ENCODE measurements around the gene KCNC1. TPM values are rescaled to one million over a fixed set of nuclear protein-coding genes. Genes with fewer than 3 reads are reported as not detected.

Gene KCNC1
- polyA plus RNA-seq, 3 donors: 0.03 TPM; not detected in 2

DNA sequence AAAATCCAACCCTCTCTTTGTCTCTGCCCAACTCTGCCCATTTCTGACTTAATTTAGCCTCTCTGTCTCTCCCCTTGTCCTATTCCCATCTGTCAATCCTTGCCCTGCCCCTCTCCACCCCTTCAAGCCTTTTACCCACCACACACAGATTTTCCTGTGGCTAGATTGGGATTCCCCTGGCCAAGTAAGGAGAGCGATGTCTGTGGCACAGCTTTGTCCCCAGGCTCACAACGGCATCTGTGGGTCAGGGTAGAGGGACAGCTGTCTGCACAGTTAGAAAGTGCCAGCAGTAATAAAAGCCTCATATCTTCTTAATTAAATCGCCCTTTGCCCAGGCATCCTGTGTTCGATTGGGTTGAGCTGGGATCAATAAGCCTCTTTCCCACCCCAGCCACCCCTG is 1.3 kb upstream of the KCNC1 start:
- 54 to 83% (median 80%) methylated on average over 4 of the region's 4 CpGs for WGBS, 3 donors
- no peak overlapping the region for H3K27ac ChIP-seq (ENCODE audit: low read depth, low read length)

DNA sequence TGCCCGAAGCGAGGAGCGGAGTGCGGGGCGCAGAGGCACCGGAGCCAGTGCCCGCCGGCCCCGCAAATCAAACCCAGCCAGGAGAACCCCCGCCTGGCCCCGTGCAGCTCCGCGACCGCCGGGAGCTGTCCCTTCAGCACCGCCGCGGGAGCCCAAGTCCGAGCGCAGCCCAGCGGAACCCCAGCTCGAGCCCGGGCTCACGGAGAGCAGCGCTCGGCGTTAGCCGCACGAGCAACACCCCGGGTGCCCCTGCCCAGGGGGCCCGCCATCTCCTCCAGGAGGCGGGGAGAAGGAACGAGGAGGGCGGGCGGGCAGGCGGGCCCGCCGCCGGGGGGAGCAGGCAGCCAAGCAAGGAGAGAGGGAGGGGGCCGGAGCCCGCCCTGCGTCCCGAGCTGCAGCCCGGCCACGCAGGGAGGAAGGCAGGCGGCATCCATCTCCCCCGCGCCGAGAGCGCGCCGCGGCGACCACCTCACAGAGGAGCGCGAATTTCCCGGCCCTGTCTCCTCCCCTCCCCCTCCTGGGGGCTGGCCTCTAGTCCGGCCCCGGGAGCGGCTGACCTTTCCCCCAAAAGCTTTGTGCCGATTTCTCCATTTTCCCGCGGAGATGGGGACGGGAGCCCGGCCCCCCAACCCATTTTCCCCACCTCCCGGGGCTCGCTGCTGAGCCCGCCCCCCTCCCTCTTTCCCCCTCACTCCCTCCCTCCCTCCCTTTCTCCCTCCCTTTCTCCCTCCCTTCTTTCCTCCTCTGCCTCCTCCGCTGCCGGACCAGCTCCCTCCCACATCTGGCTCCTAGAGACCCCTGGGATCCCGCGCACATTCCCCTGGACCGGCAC is 621 bp downstream of the KCNC1 start:
- H3K27ac ChIP-seq (ENCODE audit: low read depth, low read length): no peak overlapping the region
- 1% methylated on average over 43 to 73 of the region's 73 CpGs for WGBS, 3 donors

DNA sequence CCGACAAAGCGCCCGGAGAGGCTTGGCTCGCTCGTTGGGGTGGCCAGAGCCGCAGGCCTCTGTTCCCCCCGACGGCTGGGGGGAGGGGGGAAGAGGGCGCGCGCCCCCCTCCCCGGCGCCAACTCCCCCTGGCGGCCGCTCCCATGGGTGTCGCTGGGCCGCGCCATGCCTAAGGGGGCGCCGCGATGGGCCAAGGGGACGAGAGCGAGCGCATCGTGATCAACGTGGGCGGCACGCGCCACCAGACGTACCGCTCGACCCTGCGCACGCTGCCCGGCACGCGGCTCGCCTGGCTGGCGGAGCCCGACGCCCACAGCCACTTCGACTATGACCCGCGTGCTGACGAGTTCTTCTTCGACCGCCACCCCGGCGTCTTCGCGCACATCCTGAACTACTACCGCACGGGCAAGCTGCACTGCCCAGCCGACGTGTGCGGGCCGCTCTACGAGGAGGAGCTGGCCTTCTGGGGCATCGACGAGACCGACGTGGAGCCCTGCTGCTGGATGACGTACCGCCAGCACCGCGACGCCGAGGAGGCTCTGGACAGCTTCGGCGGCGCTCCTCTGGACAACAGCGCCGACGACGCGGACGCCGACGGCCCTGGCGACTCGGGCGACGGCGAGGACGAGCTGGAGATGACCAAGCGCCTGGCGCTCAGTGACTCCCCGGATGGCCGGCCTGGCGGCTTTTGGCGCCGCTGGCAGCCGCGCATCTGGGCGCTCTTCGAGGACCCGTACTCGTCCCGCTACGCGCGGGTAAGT is 1.4 kb downstream of the KCNC1 start:
- WGBS, 3 donors: 9 to 11% (median 11%) methylated on average over 94 to 102 of the region's 102 CpGs
- no peak overlapping the region for H3K27ac ChIP-seq (ENCODE audit: low read depth, low read length)

DNA sequence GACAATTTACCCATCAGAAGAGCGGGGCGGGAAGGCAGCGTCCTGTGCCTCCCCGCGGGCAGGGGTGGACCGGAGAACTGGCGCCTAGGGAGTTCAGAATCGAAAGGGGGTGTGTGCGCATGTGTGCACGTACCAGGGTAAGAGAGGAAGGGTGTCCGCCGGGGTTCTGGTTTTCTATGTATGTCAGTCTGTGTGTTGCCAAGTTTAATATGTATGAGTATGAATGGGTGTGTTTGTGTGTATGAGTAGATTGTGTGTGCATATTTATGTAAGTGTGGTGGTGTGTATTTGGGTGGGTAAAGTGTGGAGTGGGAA is 2.0 kb downstream of the KCNC1 start:
- WGBS, 3 donors: 22 to 26% (median 26%) methylated on average over 12 of the region's 12 CpGs
- H3K27ac ChIP-seq (ENCODE audit: low read depth, low read length): no peak overlapping the region

DNA sequence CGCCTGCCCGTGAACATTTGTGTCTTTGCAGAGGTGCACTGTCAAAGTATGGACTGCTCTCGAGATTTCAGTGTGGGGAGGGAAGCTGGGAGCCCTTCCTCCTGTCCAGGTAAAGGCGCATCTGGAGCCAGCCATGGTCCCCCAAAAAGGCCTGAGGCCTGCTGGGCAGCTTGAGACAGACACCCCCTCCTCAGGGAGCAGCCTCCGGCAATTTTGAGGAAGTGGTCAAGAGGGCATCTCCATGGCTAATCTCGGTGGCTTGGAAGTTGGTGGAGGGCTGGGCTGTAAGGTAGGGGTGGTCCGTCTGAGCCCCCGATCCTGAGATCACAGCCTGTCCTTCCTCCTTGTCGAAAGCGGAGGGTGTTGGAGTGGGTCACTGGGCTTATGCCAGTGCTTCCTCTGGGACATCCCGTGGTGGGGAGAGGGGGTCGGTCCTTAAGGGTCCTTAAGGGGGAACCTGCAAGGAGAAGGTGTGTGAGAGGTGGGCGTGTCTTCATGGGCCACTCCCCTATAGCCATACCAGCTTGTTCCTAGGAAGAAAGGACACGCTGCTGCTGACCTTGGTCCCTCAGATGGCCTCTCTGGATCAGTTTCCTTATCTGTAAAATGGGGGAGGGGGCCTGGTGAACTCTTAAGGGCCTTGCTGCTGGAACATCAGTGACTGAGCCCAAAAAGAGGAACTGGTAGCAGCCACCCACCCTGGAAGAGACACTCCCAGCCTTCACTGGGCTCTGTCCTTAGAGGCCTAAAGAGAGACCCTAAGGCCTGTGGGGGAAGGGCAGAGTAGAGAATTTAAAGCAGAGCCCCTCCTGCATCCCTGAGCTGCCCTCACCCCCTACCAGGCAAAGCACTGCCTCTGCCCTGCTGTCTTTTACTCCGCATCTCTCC is 2.6 kb downstream of the KCNC1 start:
- 51 to 53% (median 52%) methylated on average over 15 of the region's 15 CpGs for WGBS, 3 donors

DNA sequence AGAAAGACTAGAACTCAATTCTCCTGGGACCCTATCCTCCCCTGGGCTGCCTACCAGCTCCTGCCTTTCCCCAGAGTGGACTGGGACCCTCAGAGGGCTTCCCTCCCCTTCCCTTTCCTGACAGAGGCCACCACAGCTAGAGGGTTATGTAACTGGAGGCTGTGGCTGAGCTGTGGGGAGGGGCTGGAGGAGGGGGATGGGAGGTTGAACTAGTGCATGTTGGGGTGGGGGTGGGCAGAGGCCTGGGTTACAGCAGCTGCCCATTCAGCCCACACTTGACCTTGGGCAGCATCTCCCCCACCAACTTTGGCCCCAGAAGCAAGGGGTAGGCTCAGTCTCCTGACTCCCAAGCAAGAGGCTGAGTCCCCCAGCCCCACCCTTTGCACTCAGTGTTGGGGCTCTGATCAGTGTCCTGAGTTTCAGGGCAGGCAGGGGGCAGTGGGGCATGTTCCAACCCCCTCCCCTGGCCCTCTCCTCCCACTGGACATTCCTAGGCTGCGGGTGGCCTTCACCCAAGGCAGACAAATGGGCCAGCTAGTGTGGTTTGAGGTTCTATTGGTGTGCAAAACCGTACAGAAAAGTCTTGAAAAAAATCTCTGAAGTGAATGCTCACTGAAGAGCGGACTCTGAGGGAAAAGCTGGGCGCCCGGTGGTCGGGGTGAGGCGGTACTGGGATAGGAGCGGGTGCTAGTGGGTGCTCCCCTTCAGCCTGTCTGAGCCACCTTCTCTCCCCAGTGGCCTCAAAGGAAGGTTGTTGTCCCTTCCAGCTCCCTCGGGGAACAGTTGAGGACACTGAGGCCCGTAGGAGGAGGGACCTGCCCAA is 3.8 kb downstream of the KCNC1 start:
- WGBS, 3 donors: 38 to 51% (median 47%) methylated on average over 10 of the region's 10 CpGs
- H3K27ac ChIP-seq (ENCODE audit: low read depth, low read length): no peak overlapping the region

More for the DNA sequence above, 2.6 kb downstream of the KCNC1 start:
- H3K27ac ChIP-seq (ENCODE audit: low read depth, low read length): no peak overlapping the region

DNA sequence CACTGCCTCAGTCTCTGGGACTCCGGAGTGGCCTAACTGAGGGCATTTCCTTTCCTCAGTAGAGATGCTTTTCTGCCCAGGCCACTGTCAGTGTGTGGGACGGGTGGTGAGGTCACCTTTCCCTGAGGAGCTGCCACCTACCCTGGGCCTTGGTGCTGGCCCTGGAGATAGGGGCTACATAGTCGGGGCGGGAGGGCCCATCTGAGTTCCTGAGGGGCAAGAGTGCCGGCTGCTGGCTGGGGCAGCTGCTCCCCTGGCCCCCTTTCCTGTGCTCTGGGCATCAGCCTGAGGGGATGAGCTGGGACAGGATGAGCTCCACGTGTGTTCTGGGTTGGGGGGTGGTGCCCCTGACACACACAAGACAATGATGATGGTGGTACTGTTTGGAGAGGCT is 5.4 kb downstream of the KCNC1 start:
- H3K27ac ChIP-seq (ENCODE audit: low read depth, low read length): no peak overlapping the region
- WGBS, 3 donors: 49 to 73% (median 57%) methylated on average over 6 of the region's 6 CpGs

DNA sequence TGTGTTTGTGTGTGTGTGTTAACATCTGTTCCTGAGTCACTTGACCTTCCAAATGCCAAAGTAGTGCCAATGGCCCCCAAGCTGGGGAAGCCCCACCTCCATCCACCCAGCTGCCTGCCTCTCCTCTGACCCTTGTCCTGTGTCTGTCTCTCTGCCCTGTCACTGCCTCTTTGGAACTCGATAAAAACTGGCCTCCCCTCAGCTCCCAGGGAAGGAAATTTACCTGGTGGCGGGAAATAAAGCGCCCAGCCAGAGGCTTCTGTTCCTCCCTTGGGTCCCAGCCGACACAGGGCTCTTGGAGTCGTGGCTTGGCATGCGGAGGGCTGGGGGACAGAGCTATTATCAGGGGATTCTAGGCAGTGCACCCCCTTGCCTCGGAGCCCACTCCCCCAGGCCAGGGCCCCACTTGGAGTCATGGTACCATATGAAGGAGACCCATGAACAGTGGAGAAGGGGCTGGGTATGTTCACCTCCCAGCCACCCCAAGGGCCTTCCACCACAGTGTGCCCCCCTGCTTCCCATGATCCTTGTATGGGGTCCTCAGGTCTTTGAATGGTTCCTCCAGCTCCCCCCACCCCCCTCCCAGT is 6.2 kb downstream of the KCNC1 start:
- H3K27ac ChIP-seq (ENCODE audit: low read depth, low read length): no peak overlapping the region
- 59 to 69% (median 68%) methylated on average over 7 of the region's 7 CpGs for WGBS, 3 donors

DNA sequence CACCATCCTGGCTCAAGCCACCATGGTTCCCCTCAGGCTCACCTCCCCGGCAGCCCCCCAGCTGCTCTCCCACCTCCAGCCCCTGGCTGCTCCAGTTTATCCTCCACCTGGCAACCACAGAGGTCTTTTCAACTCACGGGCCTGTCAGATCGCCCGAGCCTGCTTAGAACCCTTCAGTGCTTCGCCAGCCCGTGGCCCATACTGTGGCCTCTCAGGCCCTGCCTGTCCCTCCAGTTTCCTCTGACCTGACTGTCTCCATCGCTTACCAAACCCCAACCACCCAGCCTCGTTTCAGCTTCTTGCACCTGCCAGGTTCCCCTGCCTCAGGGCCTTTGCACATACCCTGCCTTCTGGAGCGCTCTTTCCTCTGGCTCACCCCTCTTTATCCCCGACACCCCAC is 6.9 kb downstream of the KCNC1 start:
- 87 to 96% (median 91%) methylated on average over 10 of the region's 10 CpGs for WGBS, 3 donors
- H3K27ac ChIP-seq (ENCODE audit: low read depth, low read length): no peak overlapping the region

DNA sequence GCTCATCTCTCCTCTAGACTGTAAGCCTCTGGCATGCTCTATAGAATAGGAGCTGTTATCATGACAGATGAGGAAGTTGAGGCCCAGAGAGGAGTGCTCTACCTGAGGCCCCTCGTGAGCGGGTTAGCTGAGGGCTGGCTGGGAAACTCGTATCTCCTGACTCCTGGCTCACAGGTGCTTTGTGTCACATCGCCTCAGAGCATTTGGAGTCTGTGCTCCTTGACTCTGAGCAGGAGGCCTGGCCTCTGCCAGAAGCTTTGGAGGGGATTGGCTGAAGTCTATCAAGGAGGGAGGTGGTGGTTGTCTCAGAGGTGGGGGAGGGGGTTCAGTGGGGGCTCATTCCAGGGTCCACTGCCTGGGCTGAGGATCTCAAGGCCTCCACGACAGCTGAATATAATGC is 7.4 kb downstream of the KCNC1 start:
- H3K27ac ChIP-seq (ENCODE audit: low read depth, low read length): no peak overlapping the region
- 65 to 75% (median 72%) methylated on average over 5 of the region's 5 CpGs for WGBS, 3 donors

DNA sequence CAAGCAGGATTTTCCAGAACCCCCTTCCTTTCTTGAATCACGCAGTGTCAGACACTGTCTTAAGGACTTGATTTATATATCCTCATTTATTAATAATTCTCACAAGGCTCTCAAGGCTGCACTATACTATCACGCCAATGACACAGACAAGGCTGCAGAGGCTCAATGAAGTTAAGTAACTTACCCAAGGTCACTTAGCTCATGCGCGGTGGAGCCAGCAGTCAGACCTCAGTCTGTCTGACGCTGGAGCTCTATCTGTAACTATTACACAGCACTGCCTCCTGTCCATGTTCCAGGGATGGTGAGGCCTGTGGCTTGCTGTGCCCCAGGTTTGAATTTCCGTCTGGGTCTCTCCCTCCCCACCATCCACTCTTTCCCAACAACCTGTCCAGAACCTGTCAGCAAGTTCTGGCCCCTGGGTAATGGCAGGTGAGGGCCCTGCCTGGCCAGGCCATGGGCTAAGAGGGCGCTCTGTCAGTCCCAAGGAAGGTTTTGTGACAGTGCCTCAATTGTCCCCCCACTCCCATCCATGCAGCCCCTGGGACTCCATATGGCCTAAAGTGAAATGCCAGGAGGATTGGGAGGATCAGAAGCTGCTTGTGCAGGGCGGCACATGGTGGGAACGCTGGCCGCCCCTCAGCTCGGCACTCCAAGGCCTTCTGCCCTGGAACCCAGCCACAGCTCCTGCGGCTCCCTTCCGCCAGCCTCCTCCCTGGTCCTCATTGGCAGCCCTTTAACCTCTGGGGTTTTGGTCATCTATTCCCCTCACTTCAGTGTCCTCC is 8.6 kb downstream of the KCNC1 start:
- H3K27ac ChIP-seq (ENCODE audit: low read depth, low read length): no peak overlapping the region
- 67 to 90% (median 88%) methylated on average over 13 of the region's 13 CpGs for WGBS, 3 donors

DNA sequence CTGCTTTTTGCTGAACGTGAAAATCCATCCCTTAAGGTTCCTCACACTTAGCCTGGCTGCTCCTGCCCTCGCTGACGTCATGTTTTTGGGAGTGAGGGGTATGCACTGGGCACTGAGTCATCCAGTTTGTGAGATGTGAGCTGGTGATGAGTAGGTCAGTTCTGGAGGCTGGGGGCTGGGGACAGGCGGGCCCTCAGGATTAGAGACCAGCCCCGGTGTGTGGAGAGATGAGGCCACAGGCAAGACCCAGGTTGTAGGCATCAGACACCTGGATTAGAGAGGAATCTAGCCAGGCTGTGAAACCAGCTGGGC is 9.2 kb downstream of the KCNC1 start:
- 74 to 85% (median 80%) methylated on average over 5 of the region's 5 CpGs for WGBS, 3 donors
- no peak overlapping the region for H3K27ac ChIP-seq (ENCODE audit: low read depth, low read length)

DNA sequence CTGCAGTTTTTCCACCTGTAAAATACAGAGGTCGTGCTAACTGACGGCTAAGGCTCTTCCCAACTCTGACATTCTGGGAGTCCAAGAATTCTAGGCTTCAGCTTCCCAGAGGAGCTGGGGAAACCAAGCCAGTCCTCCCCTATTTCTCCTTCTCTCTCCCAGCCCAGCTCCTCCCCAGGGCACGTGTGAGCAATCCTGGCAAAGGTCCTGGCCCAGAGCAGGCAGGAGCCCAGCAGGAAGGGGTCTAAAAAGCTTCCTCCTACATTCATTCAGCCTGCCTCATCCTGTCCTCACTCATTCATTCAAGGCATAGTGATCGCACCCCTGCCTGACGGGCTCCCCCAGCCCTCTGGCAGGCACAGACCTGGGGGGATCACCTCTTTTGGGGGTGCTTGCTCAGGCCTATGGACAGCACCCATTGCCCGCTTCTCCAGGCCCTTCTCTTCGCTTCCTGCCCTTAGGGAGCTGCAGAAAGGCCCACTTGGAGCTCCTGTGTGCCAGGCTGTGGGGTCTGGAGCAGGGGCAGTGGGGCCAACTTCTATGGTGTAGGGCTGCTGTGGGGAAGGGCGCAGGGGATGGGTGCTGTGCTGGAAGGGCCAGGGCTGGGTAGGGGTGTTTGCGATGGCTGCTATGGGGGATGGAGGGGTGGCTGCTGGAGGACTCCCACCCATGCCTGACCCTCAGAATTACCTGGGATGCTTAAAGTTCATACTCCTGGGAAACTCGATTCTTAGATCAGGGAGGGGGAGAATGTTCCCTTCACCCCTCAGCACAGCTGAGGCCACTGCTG is 9.8 kb downstream of the KCNC1 start:
- H3K27ac ChIP-seq (ENCODE audit: low read depth, low read length): no peak overlapping the region
- 71 to 76% (median 75%) methylated on average over 10 of the region's 10 CpGs for WGBS, 3 donors

DNA sequence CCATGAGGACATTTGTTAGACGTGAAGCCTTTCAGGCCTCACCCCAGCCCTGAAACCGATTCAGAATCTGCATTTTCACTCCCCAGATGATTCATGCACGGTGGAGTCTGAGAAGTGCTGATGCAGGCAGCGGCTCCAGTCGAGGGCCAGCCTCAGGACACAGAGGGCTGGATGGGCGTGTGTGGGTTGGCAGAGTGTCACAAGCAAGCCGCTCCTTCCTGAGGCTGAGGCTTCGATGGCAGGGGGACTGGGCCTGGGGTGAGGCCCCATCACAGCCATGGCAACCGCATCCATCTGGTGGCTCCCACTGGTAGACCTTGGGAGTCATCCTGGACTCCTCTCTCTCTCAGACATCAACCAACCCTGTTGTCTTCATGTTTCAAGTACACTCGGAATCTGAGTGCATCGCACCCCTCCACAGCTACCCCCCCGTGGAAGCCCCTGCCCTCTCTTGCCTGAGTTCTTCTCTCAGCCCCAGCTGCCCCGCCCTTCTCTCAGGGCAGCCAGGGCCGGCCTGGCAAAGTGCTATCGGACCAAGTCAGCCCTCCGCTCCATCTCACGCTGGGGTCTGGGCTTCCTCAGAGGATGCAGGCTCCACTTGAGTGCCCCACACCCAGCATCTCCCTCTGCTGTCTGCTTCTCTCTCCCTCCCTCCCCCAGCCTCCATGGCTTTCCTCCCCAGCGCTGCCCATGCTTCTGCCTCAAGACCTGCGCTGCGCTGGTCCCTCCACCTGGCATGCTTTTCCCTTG is 10.6 kb downstream of the KCNC1 start:
- H3K27ac ChIP-seq (ENCODE audit: low read depth, low read length): no peak overlapping the region
- 77 to 85% (median 80%) methylated on average over 20 of the region's 20 CpGs for WGBS, 3 donors

DNA sequence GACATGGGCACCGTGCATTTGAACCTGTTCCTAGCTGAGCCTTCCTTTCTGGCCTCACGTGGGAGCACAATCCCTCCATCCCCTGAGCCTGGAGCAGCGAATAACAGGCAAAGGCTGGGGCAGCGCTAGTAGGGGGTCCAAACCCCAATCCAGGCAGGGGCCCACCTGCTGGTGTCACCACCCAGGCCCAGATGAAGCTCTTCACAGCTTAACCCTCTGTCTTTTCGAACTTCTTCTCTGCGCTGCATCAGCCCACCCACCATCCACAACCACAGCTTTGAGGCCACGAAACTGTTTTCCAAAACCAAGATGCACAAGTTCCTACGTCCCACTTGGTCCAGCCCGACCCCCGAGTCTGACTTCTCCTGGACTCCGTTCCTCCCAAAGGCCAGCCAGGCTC is 11.5 kb downstream of the KCNC1 start:
- WGBS, 3 donors: 70 to 78% (median 75%) methylated on average over 11 of the region's 11 CpGs

More for the DNA sequence above, 11.5 kb downstream of the KCNC1 start:
- H3K27ac ChIP-seq (ENCODE audit: low read depth, low read length): no peak overlapping the region
